CMK (cell line): Measurements from ENCODE around the gene CD86.
"Not testable (repeated sequence)": the region's sequence is repeated elsewhere in the genome, so short reads cannot be mapped to it uniquely, and the experiment has no call there.

Source experiments
- DNase-seq: peaks from one replicate; pipeline ENCODE4 v3.0.0-alpha.2; 2010; ENCODE audit warnings: low read depth

Gene CD86

GRCh38 chr3:122164983-122165382 lies 109.8 kb downstream of the CD86 start:
- not testable (repeated sequence) for DNase-seq

GRCh38 chr3:122167630-122168029 lies 112.5 kb downstream of the CD86 start:
- DNase-seq = no peak

GRCh38 chr3:122168044-122168443 lies 112.9 kb downstream of the CD86 start:
- no peak for DNase-seq

GRCh38 chr3:122169911-122170310 lies 114.7 kb downstream of the CD86 start:
- DNase-seq = no peak
